ENCODE results near the gene VPS39.

- TF ChIP-seq POLR2A (IDR thresholded peaks at IDR 0.05; ENCODE audit: low read depth, low read length) (no peak), PAX5 (IDR thresholded peaks at IDR 0.05; ENCODE audit: insufficient read depth, low read length, severe bottlenecking) (no peak), POLR2AphosphoS5 (IDR thresholded peaks at IDR 0.05; ENCODE audit: low read depth, low read length) (no peak)
Observed at GRCh38 chr15:42220216-42220615, 12.1 kb upstream of the VPS39 start.

Measured in GM12891 (cell line).